ENCODE results near the gene MTRFR. TPM values are rescaled to one million over a fixed set of nuclear protein-coding genes. Genes with fewer than 3 reads are reported as not detected.

MTRFR gene
- total RNA-seq, 6 donors from 2014 or later, result 9.4 to 27.4 (median 13.6) TPM

DNA sequence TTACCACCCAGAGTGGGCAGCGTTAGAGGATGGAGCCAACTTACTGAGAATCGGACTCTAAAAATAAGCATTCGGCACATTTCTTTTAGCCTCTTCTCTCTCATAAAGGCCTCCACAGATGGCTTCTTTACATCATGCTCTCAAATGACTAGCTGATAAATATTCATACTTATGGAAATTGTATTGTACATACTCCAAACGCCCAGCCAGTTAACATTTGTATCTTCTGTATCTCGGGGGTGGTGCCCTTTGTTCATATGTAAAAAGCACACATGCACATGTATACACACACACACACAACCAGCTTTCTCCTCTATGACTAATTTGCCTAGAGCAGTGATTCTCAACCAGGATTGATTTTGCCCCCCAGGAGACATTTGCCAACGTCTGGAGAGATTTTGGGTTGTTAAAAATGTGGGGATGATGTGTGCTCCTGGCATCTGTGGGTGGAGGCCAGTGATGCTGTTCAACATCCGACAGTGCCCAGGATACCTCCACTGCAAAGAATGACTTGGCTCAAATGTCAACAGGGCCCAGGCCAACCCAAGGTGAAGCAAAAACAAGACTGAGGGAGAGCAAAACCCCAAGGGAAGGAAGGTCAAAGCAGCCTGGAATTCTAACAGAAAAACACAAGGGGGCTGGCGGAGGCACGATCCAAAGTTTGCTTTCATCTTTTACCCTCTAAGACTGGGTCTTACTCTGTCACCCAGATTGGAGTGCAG, 53.6 kb downstream of the MTRFR start:
- Histone ChIP-seq H3K27ac (no peak overlapping the region), H3K9me3 (no peaks in the 10 kb centered on the region), H3K36me3 (peaks cover 0 to 14% (median 7%) of the 10 kb centered on the region in 4 donors), H3K4me3 (no peak overlapping the region), H3K27me3 (no peaks in the 10 kb centered on the region), H3K4me1 (no peaks in the 10 kb centered on the region)
- ATAC-seq (ENCODE audit: low FRiP score in 2 of 2) (no peak), DNase-seq (no peak)
- 73 to 75% methylated on average over 9 of the region's 9 CpGs for WGBS, 2 donors
- TF ChIP-seq, protein P1, sequence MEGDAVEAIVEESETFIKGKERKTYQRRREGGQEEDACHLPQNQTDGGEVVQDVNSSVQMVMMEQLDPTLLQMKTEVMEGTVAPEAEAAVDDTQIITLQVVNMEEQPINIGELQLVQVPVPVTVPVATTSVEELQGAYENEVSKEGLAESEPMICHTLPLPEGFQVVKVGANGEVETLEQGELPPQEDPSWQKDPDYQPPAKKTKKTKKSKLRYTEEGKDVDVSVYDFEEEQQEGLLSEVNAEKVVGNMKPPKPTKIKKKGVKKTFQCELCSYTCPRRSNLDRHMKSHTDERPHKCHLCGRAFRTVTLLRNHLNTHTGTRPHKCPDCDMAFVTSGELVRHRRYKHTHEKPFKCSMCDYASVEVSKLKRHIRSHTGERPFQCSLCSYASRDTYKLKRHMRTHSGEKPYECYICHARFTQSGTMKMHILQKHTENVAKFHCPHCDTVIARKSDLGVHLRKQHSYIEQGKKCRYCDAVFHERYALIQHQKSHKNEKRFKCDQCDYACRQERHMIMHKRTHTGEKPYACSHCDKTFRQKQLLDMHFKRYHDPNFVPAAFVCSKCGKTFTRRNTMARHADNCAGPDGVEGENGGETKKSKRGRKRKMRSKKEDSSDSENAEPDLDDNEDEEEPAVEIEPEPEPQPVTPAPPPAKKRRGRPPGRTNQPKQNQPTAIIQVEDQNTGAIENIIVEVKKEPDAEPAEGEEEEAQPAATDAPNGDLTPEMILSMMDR (IDR thresholded peaks at IDR 0.05), result no peak
- TF ChIP-seq POLR2A (IDR thresholded peaks at IDR 0.05) (no peak), POLR2AphosphoS5 (IDR thresholded peaks at IDR 0.05) (no peak), EP300 (IDR thresholded peaks at IDR 0.05) (no peak)

DNA sequence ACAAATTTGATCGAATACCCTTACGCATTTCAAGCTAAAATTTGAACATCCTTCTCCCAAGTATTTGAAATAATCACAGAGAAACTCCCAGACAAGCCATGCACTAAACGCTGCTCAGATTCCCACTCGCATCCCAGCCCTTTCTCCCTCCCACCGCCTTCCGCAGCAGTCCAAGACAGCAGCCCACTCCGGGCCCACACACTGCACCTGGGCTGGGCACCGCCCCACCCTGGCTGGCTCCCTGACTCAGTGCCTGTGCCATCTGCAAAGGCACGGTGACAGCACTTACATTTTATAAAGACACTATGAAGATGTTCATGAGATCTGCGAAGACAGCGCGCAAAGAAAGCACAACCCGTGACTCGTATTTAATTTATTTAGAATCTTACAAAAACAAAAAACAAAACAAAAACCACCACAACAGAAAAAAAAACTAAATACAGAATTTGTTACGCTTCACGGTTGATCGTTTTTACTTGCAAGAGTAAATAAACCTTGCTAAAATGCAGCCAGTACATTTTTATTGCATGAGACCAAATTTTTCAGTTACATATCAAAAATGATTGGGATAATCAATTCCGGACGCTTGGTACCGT, 55.6 kb downstream of the MTRFR start:
- no peak for TF ChIP-seq POLR2A (IDR thresholded peaks at IDR 0.05)
- TF ChIP-seq, protein P1 (IDR thresholded peaks at IDR 0.05), result no peak
- TF ChIP-seq EP300 (IDR thresholded peaks at IDR 0.05), result no peak
- TF ChIP-seq POLR2AphosphoS5 (IDR thresholded peaks at IDR 0.05), result no peak
- Histone ChIP-seq H3K27me3 (no peaks in the 10 kb centered on the region), H3K36me3 (peaks cover 0 to 35% (median 16%) of the 10 kb centered on the region in 4 donors), H3K9me3 (no peaks in the 10 kb centered on the region), H3K4me3 (no peak overlapping the region), H3K27ac (no peak overlapping the region), H3K4me1 (no peaks in the 10 kb centered on the region)
- DNase-seq (peak in 1 of 2 donors; percentile 62), ATAC-seq (ENCODE audit: low FRiP score in 2 of 2) (no peak)
- WGBS, 2 donors, result 96% methylated on average over 20 of the region's 20 CpGs

DNA sequence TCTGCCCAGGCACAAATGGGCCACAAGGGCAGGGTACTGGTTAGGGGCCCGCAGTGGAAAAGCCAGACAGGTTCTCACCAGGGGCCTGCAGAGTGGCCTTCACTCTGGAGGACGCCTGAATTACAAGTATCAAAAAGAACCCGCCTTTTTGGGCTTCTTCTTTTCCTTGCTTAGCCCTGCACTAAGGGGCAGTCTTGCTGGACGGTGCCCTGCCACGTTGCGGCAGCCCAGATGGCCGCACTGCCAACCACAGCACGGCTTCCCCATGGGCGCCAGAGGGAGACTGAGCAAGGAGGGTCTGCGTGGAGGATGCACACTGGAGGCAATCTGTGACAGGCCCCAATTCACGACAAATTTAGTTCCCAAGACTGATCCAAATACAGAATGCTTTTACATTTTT, 56.7 kb downstream of the MTRFR start:
- ATAC-seq (ENCODE audit: low FRiP score in 2 of 2), result no peak
- Histone ChIP-seq H3K27me3 (no peaks in the 10 kb centered on the region), H3K36me3 (peaks cover 3 to 43% (median 23%) of the 10 kb centered on the region in 4 donors), H3K4me1 (no peaks in the 10 kb centered on the region), H3K27ac (no peak overlapping the region), H3K9me3 (no peaks in the 10 kb centered on the region), H3K4me3 (no peak overlapping the region)
- no peak for DNase-seq
- no peak for TF ChIP-seq POLR2AphosphoS5 (IDR thresholded peaks at IDR 0.05)
- no peak for TF ChIP-seq POLR2A (IDR thresholded peaks at IDR 0.05)
- TF ChIP-seq, protein P1 (IDR thresholded peaks at IDR 0.05), result no peak
- no peak for TF ChIP-seq EP300 (IDR thresholded peaks at IDR 0.05)
- 92 to 93% methylated on average over 3 to 11 of the region's 11 CpGs for WGBS, 2 donors

DNA sequence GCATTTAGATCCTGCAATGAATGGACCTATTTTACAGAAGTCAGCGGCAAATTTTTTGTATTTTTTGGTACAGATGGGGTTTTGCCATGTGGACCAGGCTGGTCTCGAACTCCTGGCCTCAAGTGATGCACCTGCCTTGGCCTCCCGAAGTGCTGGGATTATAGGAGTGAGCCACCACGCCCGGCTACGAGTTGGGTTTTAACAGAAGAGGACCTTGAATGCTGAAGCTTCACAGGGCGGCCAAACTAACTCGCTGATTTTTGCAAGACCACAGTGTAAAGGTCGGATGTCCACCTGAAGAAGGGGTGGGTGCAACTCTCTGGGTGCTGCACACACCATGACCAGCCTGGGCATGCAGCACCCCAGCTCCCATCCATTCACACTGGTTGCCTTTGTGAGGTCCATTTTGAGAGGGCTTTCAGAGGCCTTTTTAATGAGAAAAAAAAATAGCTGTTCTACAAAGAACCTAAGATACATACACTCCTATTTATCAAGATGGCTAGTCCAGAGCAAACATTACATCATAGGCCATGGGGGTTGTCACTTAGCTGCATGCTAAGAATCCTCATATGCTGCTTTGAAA, 60.0 kb downstream of the MTRFR start:
- Histone ChIP-seq H3K9me3 (no peaks in the 10 kb centered on the region), H3K27ac (no peak overlapping the region), H3K4me1 (no peaks in the 10 kb centered on the region), H3K4me3 (no peak overlapping the region), H3K36me3 (peaks cover 21 to 75% (median 49%) of the 10 kb centered on the region in 4 donors), H3K27me3 (no peaks in the 10 kb centered on the region)
- 83 to 94% methylated on average over 7 to 9 of the region's 9 CpGs for WGBS, 2 donors
- ATAC-seq (ENCODE audit: low FRiP score in 2 of 2) (no peak), DNase-seq (no peak)
- TF ChIP-seq POLR2A (IDR thresholded peaks at IDR 0.05) (no peak), EP300 (IDR thresholded peaks at IDR 0.05) (no peak), POLR2AphosphoS5 (IDR thresholded peaks at IDR 0.05) (no peak)
- TF ChIP-seq, protein P1 (IDR thresholded peaks at IDR 0.05), result no peak

Measured in upper lobe of left lung (tissue), 6 donors.